ENCODE data around the gene FAM229B.
A peak's percentile ranks its signal among the peaks of the same experiment; 100 is the strongest.
"Not testable (repeated sequence)": the region's sequence is repeated elsewhere in the genome, so short reads cannot be mapped to it uniquely, and the experiment has no call there.

Gene FAM229B, protein sequence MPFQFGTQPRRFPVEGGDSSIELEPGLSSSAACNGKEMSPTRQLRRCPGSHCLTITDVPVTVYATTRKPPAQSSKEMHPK

DNA sequence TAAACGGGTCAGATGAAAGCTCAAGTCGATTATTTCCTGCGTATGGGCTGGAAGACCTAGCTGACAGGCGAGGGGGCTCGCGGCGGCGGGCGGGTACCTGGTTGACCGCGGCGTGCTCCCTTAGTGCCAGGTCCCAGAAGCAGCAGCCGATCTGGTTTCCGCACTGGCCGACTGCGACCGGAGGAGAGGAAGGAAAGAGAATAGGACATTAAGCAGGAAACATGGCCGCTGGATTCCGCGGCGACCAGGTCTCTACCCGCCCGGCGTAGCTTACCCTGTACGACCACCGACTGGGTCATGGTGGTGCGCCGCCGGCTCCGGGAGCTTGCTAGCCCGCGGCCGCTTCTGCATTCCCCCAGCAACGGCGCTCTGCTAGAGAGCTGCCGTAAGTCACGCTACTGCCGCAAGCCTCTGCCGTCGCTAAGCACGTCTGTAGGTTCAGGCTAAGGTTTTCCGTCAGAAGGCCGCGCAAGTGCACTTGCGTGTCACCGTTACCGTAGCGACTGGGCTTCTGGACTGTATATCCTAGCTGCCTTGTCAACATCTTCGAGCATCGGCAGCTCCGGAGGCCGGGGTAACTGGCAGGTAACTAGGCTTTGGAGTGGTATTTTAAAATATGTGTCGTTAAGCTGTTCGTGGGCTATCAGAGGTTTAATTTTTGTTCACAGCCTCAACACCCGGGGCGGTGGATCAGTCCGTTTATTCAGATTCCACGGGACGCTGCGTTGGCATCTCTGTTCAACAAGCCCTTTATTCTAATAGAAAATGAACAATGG lies at the start of gene FAM229B, which contains the start of gene TUBE1:
Gene FAM229B, plus strand, starts transcription at position 456 of the 776 bp plus-strand sequence. CDS start 11,693 bp downstream, outside the sequence.
Gene TUBE1, minus strand, starts transcription at position 347 of the 776 bp plus-strand sequence. Its CDS starts 48 bp downstream, at position 299.
- DNase-seq = peak; percentile 96

DNA sequence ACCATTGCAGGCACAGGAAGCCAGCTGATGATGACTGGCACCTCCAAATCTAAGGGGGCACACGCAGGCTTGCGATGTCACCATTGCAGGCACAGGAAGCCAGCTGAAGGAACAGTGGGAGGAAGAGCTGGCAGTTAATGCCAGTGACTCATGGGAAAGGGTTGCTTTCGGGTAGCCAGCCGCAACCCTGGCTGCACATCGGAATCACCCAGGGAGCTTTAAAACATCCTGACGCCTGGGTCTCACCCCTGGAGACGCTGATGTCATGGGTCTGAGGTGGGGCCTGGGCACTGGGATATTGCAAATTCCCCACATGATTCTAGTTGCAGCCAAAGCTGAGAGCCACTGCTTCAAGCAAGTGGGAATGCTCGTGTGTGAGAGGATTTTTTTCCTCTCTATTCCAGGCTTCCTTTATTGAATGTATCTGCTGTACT lies 49.6 kb upstream of the FAM229B start:
- DNase-seq = no peak

DNA sequence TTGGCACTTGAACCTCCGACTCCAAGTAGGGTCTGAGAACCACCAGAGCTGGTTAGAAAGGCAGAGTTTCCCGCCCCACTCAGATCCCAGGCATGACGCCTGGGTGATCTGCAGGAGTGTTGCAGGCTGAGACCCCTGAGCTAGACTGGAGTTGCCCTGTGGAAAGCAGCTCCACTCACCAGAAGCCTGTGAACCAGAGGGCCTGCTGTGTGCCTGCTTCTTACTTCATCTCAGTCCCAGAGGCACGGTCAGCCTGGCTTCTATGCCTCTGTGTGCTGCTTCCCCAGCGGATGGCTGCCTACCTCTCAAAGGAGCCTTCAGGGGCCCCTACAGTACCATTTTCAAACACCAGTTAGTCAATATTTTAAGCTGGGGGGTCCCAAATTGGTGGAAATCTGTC lies 49.1 kb upstream of the FAM229B start:
- no peak for DNase-seq

DNA sequence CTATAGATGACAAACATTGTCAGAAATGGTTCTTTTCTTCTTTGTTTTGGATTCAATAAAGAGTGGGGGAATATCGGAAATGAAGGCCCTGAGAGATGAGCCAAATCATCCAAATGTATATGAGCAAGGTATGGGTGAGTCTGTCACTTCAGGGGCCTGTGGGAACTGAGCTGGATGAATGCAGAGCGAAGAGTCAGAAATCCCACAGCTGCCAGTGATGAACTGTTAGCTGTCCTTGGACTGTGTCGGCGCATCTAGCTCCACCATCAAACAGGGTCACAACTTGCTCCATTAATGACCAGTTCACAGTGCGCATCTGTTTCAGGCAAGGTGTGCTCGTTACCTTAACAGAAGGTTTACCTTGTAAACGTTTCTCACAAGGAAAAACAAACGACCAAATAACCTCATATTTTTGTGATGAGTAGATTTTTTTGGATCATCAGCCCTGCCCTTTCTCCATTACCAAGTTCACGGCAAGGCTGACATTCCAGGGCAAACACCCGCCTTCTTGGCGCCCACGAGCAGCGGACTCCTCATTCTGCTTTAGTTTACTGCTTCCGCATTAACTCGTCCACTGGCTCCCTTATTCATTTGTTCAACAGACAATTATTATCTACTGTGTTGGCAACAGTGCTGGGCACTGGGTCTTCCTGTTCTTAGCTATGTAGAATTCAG lies 48.5 kb upstream of the FAM229B start:
- DNase-seq = no peak

DNA sequence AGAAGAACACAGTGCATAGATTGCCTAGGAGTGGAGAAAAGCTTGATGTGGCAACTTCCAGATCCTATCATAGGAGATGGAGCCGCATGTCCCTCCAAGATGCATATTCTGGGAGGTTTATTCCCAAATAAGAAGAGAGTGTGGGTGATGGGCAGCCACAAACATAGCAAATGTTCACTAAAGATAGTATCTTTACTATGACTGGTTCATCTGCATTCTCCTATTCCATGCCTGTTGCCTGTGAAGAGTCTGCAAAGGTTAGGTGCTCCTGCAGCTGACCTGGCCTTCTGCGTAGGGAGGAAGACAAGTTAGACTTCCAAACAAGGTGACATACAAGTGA lies 48.0 kb upstream of the FAM229B start:
- no peak for DNase-seq

DNA sequence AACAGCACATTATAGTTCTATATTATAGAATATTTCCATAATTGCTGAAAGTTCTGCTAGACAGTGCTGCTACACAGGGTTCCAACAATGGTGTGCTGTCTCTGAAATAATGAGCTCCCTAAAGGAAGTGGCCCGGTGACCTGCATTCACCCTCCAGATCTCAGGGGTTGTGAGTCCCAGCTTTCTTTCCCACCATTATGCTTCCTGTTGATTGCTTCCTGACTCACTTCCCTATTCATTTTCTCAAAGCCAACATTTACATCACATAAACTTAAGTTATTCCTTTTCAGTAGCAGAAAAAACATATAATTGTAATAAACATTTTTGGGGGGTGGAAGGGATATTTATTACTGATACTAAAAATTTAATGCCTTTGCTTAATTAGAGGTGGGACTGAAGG lies 46.4 kb upstream of the FAM229B start:
- DNase-seq = no peak

DNA sequence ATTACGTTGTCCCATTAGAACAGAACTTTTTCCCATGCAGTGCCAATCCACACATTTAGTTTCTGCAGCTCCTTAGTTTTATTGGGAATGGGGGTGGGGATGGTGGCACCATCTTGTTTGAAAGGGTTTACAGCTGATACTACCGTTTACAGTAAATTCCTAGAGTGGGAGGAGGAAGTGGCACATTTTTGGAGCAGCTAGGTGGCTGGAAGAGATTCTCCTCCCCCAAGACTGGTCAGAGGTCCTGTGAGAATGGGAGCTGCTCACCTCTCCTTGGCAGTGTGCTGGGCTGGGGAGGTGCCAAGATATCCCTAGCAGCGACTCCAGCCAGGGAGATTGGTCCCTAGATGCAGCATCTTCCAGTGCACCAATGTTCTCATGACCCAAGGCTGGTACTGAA lies 45.9 kb upstream of the FAM229B start:
- no peak for DNase-seq

DNA sequence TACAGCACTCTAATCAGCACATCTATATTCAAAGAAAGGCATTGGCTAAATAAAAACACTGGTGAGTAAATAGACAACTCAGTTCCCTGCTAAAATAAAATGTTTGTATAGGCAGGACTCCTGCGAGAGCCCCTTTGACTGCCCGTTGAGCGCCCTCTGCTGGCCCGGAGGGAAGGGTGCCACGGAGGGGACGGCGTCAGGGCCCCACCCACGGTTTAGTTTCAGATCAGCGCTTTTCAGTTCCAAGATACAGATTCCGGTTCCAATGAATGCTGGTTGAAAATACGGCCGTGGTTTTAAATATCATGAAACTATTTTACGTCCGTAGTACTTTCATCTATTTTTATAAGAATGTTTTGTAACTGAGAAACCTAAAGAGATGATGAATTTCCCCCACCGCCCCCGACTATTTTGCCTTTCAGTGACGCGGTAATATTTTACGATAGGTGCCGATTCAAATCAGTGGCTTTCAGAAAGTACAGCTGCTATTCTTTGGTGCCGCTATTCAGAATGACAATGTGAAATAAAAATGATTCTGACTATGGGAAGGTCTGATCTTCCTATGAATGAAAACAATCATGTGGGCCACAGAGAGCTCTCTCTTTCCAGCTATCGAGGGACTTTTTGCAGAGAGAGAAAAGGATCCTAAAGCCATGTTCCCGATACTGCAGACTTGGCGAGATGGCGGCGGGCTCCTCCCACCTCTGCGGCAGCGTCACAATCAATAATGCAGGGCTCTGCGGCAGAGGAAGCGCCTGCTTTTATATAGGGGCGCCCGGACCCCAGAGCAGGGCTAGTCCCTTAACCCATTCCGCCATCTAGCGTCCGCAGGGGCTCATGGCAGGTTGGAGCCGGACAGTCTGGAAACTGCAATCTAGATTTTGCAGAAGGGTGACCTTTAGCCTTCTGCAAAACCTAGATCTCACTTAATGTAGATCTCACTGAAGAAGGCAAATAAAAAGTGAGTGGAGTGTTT lies 44.1 kb upstream of the FAM229B start:
- DNase-seq = peak; percentile 87

DNA sequence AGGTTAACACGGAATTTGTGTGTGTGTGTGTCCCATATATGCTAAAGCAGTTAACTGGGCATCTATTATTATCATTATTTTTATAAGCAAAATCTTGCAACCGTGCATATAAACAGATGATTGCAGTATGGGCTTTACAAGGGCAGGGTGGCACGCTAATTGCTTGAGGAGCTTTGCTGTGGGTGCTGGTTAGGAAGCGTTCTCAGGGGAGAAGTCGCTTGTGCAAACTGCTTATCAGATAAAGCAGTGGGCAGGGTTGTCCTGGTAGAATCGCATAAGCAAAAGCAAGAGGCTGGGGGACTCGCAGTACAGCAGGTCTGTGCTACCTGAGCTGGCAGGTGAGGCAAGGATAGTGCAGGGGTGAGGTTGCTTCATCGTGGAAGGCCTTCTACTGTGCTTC lies 43.2 kb upstream of the FAM229B start:
- DNase-seq = no peak

DNA sequence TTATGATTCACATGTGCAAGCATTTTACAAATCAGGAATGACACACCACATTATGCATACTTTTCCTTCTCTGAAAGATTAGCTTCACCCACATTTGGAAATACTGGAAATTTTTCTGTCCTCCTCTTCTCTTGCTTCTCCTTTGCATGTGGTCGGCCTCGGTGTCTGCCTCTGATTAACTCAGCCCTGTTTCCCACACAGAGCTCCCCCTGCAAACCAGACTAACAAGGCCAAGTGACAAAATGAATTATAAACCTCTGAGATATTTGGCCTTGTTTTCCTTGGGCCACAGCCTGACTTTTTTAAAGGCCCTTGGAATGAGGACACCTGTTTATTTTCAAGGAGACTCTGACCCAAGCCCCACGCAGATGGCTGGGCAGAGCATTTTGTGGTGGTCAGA lies 42.5 kb upstream of the FAM229B start:
- no peak for DNase-seq

DNA sequence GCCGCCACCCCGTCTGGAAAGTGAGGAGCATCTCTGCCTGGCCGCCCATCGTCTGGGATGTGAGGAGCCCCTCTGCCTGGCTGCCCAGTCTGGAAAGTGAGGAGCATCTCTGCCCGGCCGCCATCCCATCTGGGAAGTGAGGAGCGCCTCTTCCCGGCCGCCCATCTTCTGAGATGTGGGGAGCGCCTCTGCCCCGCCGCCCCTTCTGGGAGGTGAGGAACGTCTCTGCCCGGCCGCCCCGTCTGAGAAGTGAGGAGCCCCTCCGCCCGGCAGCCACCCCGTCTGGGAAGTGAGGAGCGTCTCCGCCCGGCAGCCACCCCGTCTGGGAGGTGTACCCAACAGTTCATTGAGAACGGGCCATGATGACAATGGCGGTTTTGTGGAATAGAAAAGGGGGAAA lies 39.9 kb upstream of the FAM229B start:
- DNase-seq = not testable (repeated sequence)

DNA sequence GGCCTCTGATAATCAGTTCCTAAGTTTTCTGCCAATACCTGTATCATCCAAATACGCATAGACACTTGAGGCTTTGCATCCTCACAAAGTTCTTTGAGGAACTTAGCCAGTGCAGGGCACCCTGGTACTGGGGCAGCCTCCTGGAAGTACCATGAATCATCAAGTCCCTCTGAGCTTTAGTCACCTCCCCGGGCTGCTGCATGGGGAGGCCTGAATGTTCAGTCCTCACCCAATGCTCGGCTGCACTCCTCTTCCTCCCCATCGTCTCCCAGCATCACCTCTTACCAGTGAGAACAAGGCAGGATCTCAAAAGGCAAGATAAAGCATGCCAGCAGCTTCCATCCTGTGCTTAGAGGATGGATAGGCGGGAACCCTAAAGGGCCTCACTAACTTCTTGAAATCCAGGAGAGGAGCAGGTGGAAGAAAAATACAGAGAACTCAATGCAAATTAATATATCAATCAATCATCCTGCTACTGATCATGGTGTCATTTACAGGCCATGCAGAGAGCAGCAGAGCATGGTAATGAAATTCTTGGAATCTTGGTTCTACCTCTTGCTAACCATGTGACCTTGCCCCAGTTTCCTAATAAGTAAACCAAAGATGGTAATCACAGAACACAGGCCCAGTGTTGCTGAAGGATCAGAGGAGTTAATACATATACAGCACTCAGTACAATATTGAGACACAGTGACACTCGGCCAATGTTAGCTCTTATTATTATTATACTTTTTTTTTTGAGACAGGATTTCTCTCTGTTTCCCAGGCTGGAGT lies 38.2 kb upstream of the FAM229B start:
- no peak for DNase-seq

DNA sequence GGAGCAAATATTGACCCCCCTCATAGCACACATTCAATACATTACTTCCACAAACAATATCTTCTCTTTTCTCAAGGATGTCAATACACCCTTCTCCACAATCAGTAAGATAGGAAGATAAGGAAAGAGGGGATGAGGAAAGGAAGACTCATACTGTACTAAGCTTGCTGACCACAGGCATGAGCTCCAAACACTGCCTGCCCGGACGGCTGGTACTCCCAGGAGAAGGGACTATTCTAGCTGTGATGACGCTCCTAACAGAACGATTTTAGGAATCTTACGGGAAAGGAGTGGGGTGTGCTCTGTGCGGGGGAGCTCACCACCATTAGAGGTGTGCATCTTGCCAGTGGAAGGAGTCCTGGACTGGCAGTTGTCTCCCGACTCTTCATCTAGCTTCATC lies 37.4 kb upstream of the FAM229B start:
- DNase-seq = no peak

DNA sequence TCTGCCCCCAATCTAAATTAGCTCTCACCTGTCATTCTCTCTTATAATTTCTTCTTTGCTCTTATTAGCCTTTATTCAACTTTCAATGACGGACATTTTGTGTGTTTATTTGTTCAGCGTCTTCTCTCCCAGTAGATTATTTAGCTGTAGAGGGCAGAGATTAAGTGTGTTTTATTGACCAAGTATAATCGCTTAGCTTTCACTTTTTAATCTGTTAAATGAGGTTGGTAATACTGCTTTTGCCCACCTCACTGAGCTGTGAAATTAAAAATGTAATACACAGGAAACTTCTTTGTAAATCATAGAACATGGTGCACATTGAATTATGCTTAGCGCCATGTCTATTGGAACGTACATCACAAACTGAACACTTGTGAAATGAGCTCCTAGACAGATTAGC lies 37.0 kb upstream of the FAM229B start:
- no peak for DNase-seq

DNA sequence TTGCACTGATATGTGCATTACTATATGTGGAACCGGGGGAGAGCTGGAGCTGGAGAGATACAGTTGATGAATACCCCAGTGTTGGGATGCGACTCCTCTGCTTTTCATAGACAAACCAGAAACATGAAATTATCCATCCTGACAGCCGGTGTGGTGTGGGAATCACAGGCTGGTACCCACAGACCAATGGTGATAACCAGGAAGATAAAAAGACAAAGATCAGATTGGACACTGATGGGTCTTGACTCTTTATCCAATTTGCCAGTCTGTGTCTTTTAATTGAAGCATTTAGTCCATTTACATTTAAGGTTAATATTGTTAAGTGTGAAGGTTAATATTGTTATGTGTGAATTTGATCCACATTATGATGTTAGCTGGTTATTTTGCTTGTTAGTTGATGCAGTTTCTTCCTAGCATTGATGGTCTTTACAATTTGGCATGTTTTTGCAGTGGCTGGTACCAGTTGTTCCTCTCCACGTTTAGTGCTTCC lies 36.1 kb upstream of the FAM229B start:
- DNase-seq = not testable (repeated sequence)

DNA sequence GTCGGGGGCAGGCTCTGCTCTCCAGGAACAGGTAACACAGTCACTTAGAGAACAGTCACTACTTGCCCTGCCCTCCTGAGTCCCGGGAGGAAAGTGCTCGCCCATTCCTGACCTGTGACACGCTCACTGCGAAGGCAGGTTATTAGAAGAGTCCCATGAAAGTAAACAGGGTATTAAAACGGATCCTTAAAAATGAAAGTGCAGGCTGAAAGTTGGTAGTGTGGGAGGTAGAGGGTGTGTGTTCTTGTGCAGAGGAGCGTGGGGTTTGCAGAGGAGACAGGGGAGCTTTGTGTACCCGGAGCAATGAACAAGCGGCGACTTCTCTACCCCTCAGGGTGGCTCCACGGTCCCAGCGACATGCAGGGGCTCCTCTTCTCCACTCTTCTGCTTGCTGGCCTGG lies 33.4 kb upstream of the FAM229B start, which contains the start of gene CCN6:
Gene CCN6, plus strand, starts transcription at position 104 of the 400 bp plus-strand sequence. Its CDS starts 254 bp downstream, at position 358.
- DNase-seq = no peak

DNA sequence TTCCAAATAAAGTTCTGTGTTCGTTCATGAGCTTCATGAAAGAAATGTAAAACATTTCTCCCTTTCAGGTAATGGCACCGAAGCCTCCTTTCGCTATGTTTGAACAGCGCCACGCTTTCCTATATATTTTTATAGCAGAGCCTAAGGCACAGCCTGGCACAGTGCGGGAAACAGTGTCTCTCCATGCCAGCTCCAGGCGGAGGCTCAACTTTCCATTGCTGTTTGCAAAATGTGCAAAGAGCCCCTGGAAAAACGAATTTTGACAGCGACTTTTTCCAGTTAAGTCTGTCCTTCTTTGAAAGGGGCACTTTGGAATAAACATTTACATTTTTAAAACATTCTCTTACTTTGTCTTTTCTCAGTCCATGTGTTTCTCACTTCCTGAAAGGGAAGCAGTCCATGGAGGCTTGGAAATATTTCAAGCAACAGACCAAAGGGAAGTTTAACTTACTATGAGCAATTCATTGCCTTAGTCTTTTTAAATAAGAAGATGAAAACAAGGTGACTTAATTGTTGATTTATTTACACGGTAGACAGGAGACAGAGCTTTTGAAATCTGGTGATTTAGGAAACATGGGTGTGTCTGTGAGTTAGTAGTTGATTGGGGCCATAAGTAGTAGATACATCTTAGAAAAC lies 32.7 kb upstream of the FAM229B start:
- DNase-seq = no peak

DNA sequence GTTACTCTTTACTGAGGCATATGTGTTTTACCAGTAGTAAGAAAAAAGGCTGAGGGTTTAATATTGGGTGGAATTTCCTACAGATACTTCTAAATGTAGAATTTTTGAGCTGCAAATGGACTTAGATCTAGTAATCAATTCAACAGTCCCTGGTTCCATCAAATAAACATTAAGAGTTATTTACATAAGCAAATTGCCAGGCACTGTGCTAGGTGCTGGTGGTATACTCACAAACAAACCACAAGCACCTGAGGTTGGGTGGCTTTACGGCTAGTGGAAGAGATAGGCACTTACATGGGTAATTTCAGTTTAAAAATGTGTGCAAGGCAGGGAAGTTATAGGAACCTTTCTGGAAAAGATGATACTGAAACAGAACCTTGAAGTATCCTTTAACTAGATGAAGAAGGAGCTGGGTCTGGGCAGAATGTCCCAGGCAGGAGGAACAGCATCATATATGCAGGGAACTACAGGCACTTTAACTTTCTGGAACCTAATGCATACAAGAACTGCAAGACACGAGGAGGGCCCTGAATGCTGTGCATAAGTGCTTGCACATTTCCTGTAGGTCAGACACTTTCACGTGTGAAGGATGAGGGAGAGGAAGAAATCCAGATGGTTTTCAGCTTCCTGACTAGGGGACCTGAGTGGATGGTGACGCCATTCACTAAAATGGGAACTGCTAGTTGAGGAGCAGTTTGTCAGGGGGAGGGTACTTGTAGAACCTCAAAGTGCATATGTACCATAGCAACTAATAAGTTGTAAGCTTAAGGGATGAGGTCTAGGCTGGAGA lies 29.0 kb upstream of the FAM229B start:
- no peak for DNase-seq

DNA sequence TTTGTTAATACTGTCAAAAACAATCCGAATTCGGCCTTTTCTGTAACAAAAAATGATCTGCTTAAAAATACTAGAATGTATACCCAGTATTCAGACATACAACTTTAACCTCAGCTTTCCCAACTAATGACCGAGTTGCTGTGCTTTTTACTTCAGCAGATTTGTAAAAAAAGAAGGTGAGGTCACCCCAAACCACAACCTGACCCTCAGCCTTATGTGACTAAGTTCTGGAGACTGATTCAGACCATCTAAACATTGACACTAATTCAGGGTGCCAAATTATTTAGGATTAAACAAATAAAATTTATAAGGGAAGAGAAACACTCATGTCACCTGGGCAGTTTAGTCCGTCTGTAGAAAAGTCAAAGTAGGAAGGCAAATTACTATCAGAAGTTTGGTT lies 25.8 kb upstream of the FAM229B start:
- DNase-seq = no peak

DNA sequence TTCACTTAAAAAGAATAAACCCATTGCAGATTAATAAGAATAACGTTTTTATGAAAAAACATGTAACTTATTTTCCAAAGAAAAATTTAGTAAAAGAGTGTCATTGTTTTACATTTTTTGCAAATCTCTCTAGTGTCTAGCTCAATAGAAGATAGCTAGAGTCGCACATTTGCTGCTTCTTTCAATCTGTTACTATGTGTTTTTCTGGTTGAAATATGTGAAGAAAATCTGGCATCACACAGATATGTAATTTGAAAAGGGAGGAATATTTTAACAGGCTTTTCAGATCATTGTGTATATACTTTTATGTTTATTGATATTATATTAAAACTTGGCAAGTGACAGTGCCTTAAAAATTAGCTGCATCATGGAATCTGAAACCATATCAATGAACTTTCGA lies 24.4 kb upstream of the FAM229B start:
- DNase-seq = no peak

Data from DMS79 (cell line).